ENCODE data around the gene FRMD5. TPM values are rescaled to one million over a fixed set of nuclear protein-coding genes. Genes with fewer than 3 reads are reported as not detected.
"Not testable (repeated sequence)": the region's sequence is repeated elsewhere in the genome, so short reads cannot be mapped to it uniquely, and the experiment has no call there.

Gene FRMD5
- total and polyA plus RNA-seq, 2 experiments from 2014 or later, result 5.9 to 10.1 TPM

DNA sequence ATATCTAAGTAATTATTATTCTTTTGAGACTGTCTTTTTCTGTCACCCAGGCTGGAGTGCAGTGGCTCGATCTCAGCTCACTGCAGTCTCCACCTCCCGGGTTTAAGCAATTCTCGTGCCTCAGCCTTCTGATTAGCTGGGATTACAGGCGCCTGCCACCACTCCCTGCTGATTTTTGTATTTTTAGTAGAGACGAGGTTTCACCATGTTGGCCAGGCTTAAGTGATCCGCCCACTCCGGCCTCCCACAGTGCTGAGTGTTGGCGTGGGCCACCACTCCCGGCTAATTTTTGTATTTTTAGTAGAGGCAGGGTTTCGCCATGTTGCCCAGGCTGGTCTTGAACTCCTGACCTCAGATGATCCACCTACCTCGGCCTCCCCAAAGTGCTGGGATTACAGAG lies 369.8 kb downstream of the FRMD5 start:
- H3K4me3 Mint-ChIP-seq, result not testable (repeated sequence)

DNA sequence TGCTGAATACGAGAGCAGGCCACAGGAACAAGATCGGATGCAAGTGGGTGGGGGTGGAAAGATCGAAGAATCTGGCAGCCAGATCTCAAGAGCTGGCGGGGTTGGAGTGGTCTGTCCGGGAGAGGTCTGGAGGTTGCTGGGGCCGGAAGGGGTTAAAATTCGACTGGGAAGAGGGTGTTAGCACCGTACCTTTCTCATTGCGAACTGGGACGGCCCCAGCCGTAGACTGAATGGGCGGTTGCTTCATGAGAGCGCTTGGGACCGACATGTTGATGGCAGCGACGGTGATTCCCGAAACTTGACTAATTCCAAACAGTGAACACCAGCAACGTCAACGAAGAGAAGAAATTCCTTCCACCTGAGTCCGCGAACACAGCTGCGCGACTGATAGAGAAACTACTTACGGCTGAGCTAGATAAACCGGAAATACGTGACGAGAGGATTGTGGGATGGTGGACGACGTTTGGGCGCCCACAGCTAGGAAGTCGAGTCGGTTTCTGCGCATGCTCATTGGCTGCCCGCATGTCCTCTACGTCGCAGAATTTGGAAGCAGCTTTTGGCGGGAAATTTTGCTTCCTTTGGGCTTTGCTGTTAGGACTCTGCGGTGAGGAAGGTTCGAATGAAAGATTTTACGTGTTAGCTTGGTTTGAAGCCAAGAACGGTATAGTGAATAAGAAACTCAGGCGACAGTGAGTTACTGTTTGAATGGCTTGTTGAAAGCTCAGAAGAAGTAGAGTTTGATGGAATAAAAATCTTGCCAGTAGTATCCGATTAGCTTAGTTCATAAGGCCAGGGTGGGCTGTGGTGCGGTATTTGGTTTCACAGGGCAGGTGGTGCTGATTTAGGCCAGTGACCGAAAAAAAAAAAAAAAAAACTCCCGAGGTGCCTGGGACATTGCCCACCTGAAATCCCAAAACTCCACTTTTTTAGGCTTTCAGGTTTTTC lies 370.5 kb downstream of the FRMD5 start, which contains the start of gene MFAP1:
Gene MFAP1, minus strand, starts transcription at position 389 of the 945 bp plus-strand sequence. Its CDS starts 121 bp downstream, at position 268.
- Mint-ChIP-seq H3K27ac (peak within 1 kb of the TSS; percentile 95), H3K9me3 (peaks cover 23% of the 10 kb centered on the region), H3K4me3 (peak within 1 kb of the TSS; percentile 96), H3K4me1 (peaks cover 4% of the 10 kb centered on the region; the same call in 1 of the 3 replicates), H3K27me3 (ENCODE audit: insufficient read depth, low read depth, poor library complexity) (peaks cover 27% of the 10 kb centered on the region), H3K36me3 (ENCODE audit: low read depth) (peaks cover 32% of the 10 kb centered on the region)
- peak within 1 kb of the TSS; percentile 74 for H3K4me2 ChIP-seq
- peak within 1 kb of the TSS; percentile 61 for H3K4me3 ChIP-seq
- DNase-seq (ENCODE audit: low spot score), result peak; percentile 97
- H3K4me1 ChIP-seq (ENCODE audit: insufficient read depth), result no peaks in the 10 kb centered on the region
- H4K20me1 ChIP-seq (replicated peaks; ENCODE audit: insufficient read depth), result peaks cover 10% of the 10 kb centered on the region
- no peaks in the 10 kb centered on the region; the same call in 1 of the 2 replicates for H3K36me3 ChIP-seq (ENCODE audit: insufficient read depth)
- H3K9me2 ChIP-seq (ENCODE audit: insufficient read depth), result peaks cover 12% of the 10 kb centered on the region
- H3K27ac ChIP-seq (ENCODE audit: low read depth), result peak within 1 kb of the TSS; percentile 81
- peaks cover 47% of the 10 kb centered on the region for H3K79me2 ChIP-seq (replicated peaks; ENCODE audit: insufficient read depth)
- TF ChIP-seq, protein P1, sequence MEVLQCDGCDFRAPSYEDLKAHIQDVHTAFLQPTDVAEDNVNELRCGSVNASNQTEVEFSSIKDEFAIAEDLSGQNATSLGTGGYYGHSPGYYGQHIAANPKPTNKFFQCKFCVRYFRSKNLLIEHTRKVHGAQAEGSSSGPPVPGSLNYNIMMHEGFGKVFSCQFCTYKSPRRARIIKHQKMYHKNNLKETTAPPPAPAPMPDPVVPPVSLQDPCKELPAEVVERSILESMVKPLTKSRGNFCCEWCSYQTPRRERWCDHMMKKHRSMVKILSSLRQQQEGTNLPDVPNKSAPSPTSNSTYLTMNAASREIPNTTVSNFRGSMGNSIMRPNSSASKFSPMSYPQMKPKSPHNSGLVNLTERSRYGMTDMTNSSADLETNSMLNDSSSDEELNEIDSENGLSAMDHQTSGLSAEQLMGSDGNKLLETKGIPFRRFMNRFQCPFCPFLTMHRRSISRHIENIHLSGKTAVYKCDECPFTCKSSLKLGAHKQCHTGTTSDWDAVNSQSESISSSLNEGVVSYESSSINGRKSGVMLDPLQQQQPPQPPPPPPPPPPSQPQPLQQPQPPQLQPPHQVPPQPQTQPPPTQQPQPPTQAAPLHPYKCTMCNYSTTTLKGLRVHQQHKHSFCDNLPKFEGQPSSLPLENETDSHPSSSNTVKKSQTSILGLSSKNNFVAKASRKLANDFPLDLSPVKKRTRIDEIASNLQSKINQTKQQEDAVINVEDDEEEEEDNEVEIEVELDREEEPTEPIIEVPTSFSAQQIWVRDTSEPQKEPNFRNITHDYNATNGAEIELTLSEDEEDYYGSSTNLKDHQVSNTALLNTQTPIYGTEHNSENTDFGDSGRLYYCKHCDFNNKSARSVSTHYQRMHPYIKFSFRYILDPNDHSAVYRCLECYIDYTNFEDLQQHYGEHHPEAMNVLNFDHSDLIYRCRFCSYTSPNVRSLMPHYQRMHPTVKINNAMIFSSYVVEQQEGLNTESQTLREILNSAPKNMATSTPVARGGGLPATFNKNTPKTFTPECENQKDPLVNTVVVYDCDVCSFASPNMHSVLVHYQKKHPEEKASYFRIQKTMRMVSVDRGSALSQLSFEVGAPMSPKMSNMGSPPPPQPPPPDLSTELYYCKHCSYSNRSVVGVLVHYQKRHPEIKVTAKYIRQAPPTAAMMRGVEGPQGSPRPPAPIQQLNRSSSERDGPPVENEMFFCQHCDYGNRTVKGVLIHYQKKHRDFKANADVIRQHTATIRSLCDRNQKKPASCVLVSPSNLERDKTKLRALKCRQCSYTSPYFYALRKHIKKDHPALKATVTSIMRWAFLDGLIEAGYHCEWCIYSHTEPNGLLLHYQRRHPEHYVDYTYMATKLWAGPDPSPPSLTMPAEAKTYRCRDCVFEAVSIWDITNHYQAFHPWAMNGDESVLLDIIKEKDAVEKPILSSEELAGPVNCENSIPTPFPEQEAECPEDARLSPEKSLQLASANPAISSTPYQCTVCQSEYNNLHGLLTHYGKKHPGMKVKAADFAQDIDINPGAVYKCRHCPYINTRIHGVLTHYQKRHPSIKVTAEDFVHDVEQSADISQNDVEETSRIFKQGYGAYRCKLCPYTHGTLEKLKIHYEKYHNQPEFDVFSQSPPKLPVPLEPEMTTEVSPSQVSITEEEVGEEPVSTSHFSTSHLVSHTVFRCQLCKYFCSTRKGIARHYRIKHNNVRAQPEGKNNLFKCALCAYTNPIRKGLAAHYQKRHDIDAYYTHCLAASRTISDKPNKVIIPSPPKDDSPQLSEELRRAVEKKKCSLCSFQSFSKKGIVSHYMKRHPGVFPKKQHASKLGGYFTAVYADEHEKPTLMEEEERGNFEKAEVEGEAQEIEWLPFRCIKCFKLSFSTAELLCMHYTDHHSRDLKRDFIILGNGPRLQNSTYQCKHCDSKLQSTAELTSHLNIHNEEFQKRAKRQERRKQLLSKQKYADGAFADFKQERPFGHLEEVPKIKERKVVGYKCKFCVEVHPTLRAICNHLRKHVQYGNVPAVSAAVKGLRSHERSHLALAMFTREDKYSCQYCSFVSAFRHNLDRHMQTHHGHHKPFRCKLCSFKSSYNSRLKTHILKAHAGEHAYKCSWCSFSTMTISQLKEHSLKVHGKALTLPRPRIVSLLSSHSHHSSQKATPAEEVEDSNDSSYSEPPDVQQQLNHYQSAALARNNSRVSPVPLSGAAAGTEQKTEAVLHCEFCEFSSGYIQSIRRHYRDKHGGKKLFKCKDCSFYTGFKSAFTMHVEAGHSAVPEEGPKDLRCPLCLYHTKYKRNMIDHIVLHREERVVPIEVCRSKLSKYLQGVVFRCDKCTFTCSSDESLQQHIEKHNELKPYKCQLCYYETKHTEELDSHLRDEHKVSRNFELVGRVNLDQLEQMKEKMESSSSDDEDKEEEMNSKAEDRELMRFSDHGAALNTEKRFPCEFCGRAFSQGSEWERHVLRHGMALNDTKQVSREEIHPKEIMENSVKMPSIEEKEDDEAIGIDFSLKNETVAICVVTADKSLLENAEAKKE (CRISPR knock-in tag; IDR thresholded peaks at IDR 0.05), result no peak
- TF ChIP-seq POLR2AphosphoS5 (IDR thresholded peaks at IDR 0.05; ENCODE audit: low read depth) (peak; percentile 98), EZH2phosphoT487 (IDR thresholded peaks at IDR 0.05; ENCODE audit: unreplicated experiment) (no peak), CREB1 (CRISPR knock-in tag; IDR thresholded peaks at IDR 0.05; ENCODE audit: low read depth) (peak; percentile 84), NANOG (IDR thresholded peaks at IDR 0.05; ENCODE audit: borderline replicate concordance) (no peak)
- TF ChIP-seq, protein P2, sequence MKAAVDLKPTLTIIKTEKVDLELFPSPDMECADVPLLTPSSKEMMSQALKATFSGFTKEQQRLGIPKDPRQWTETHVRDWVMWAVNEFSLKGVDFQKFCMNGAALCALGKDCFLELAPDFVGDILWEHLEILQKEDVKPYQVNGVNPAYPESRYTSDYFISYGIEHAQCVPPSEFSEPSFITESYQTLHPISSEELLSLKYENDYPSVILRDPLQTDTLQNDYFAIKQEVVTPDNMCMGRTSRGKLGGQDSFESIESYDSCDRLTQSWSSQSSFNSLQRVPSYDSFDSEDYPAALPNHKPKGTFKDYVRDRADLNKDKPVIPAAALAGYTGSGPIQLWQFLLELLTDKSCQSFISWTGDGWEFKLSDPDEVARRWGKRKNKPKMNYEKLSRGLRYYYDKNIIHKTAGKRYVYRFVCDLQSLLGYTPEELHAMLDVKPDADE (IDR thresholded peaks at IDR 0.05), result peak; percentile 78
- peaks cover 15% of the 10 kb centered on the region for H3K27me3 ChIP-seq (ENCODE audit: insufficient read depth)
- ATAC-seq, result peak; percentile 88
- H3F3A ChIP-seq (replicated peaks; ENCODE audit: low read depth), result peaks cover 14% of the 10 kb centered on the region
- peak within 1 kb of the TSS; percentile 86; the same call in 1 of the 2 replicates for H2AFZ ChIP-seq

More for the DNA sequence above, 369.8 kb downstream of the FRMD5 start:
- ATAC-seq; H2AFZ ChIP-seq; H3K4me1 Mint-ChIP-seq; H3K4me1 ChIP-seq (ENCODE audit: insufficient read depth); H3K36me3 ChIP-seq (ENCODE audit: insufficient read depth); H3K4me2 ChIP-seq; H3K27ac Mint-ChIP-seq; H3K27ac ChIP-seq (ENCODE audit: low read depth); DNase-seq (ENCODE audit: low spot score); H3K4me3 ChIP-seq: not testable (repeated sequence)
- peaks cover 10% of the 10 kb centered on the region for H4K20me1 ChIP-seq (replicated peaks; ENCODE audit: insufficient read depth)
- Mint-ChIP-seq H3K27me3 (ENCODE audit: insufficient read depth, low read depth, poor library complexity) (peaks cover 27% of the 10 kb centered on the region), H3K36me3 (ENCODE audit: low read depth) (peaks cover 32% of the 10 kb centered on the region), H3K9me3 (peaks cover 23% of the 10 kb centered on the region)
- peaks cover 15% of the 10 kb centered on the region for H3K27me3 ChIP-seq (ENCODE audit: insufficient read depth)
- peaks cover 14% of the 10 kb centered on the region for H3F3A ChIP-seq (replicated peaks; ENCODE audit: low read depth)
- peaks cover 12% of the 10 kb centered on the region for H3K9me2 ChIP-seq (ENCODE audit: insufficient read depth)
- H3K79me2 ChIP-seq (replicated peaks; ENCODE audit: insufficient read depth), result peaks cover 39% of the 10 kb centered on the region

Measured in GM23338 (cell line).